Measurements from ENCODE around the gene CAMK2A.

CAMK2A gene

DNA sequence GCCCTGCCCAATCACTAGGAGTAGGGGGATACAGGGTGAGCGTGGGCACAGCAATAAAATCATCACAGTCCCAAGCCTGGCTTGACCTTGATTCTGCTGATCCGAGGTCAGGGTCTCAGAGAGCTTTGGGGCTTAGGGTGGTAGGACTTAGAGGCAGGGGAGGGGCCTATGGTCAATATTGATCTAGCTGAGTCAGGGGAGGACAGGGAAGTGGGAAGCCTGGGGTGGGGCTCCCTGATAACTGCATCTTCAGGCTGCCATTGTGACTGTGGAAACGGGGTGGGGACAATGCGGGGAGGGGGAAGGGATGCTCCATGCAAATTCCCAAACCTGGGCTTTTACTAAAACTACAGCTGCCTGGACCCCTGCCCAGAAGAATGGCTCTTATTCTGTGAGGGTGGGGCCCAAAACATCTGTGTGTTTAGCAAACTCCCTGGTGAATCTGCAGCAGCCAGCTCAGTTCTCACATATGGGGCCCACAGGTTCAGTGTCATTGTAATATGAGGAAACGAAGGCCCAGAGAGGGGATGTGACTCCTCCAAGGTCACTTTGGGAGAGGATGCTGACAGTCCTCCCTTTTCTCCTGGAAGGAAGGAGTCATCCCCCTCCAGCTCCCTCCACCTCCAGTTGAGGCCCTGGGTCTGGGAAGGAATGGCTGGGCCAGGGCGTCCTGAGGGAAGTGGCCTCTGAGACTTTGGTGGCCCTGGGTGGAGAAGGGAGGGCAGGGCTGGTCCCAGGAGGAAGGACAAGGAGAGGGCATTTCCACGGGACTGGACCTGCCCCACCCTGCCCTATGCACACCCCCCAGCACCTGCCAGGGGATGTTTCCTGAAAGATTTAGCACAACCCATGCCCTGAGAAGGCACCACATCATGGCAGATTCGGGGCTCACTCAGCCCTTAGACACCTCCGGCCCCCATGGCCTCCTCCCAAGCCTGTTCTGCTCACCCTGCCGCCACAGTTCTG, 73.3 kb downstream of the CAMK2A start:
- Histone ChIP-seq H3K36me3 (ENCODE audit: control insufficient read depth in 1 of 2, insufficient read depth in 2 of 2, low read length in 2 of 2) (no peaks in the 10 kb centered on the region), H3K9me3 (ENCODE audit: control insufficient read depth in 1 of 2, low read length in 2 of 2) (no peaks in the 10 kb centered on the region), H3K4me3 (ENCODE audit: low read depth in 1 of 2, low read length in 2 of 2) (no peak overlapping the region), H3K27me3 (ENCODE audit: control insufficient read depth in 1 of 2, insufficient read depth in 2 of 2, low read length in 2 of 2) (no peaks in the 10 kb centered on the region), H3K9ac (ENCODE audit: low read depth in 1 of 2, low read length in 2 of 2) (peak overlapping the region in 1 of 2 donors; percentile 32), H3K4me1 (ENCODE audit: control insufficient read depth in 1 of 2, insufficient read depth in 2 of 2, low read length in 2 of 2) (peaks cover 27 to 40% of the 10 kb centered on the region in 2 donors), H3K27ac (ENCODE audit: low read depth, low read length) (no peak overlapping the region)

DNA sequence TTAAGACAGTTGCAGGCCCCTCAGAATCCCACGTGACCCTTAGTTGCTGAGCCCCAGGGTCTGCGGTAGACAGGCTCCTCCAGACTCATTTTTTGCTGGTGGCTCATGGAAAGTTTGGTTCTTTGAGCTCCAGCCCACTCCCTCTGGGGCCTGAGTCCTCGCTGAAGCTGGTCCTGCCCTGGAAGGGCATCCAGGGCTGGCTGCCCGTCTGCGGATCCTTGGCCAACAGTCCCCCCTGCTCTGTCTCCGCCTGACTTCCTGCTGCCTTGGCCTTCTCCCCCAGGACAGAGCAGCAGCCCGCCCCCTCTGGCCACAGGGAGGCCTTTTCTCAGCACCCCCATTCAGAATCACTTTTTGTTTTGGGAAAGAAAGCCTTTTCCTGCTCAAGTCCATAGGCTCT, 75.3 kb downstream of the CAMK2A start:
- Histone ChIP-seq H3K36me3 (ENCODE audit: control insufficient read depth in 1 of 2, insufficient read depth in 2 of 2, low read length in 2 of 2) (no peaks in the 10 kb centered on the region), H3K4me1 (ENCODE audit: control insufficient read depth in 1 of 2, insufficient read depth in 2 of 2, low read length in 2 of 2) (peaks cover 40 to 57% of the 10 kb centered on the region in 2 donors), H3K9me3 (ENCODE audit: control insufficient read depth in 1 of 2, low read length in 2 of 2) (no peaks in the 10 kb centered on the region), H3K27me3 (ENCODE audit: control insufficient read depth in 1 of 2, insufficient read depth in 2 of 2, low read length in 2 of 2) (no peaks in the 10 kb centered on the region), H3K4me3 (ENCODE audit: low read depth in 1 of 2, low read length in 2 of 2) (no peak overlapping the region), H3K27ac (ENCODE audit: low read depth, low read length) (no peak overlapping the region), H3K9ac (ENCODE audit: low read depth in 1 of 2, low read length in 2 of 2) (no peak overlapping the region)

DNA sequence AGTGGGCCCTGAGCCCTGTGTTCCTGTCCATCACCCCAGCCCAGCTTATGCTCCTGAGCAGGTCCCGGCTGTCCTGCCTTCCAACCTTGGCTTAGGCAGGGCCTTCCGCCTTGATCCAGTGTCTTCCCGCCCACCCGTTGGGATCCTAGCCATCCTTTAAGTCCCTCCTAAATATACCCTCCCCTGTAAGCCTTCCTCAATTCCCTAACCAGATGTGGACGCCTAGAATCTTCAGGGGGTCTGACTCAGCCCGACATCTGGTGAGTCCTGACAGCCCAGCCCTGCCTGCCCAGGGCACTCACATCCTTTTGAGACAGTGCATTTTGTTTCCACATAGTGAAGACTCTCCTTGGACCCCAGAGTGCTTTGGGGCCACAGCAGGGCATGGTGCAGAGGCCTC, 76.0 kb downstream of the CAMK2A start:
- Histone ChIP-seq H3K9ac (ENCODE audit: low read depth in 1 of 2, low read length in 2 of 2) (no peak overlapping the region), H3K9me3 (ENCODE audit: control insufficient read depth in 1 of 2, low read length in 2 of 2) (no peaks in the 10 kb centered on the region), H3K27ac (ENCODE audit: low read depth, low read length) (no peak overlapping the region), H3K27me3 (ENCODE audit: control insufficient read depth in 1 of 2, insufficient read depth in 2 of 2, low read length in 2 of 2) (no peaks in the 10 kb centered on the region), H3K4me3 (ENCODE audit: low read depth in 1 of 2, low read length in 2 of 2) (no peak overlapping the region), H3K4me1 (ENCODE audit: control insufficient read depth in 1 of 2, insufficient read depth in 2 of 2, low read length in 2 of 2) (peaks cover 47 to 65% of the 10 kb centered on the region in 2 donors), H3K36me3 (ENCODE audit: control insufficient read depth in 1 of 2, insufficient read depth in 2 of 2, low read length in 2 of 2) (no peaks in the 10 kb centered on the region)

DNA sequence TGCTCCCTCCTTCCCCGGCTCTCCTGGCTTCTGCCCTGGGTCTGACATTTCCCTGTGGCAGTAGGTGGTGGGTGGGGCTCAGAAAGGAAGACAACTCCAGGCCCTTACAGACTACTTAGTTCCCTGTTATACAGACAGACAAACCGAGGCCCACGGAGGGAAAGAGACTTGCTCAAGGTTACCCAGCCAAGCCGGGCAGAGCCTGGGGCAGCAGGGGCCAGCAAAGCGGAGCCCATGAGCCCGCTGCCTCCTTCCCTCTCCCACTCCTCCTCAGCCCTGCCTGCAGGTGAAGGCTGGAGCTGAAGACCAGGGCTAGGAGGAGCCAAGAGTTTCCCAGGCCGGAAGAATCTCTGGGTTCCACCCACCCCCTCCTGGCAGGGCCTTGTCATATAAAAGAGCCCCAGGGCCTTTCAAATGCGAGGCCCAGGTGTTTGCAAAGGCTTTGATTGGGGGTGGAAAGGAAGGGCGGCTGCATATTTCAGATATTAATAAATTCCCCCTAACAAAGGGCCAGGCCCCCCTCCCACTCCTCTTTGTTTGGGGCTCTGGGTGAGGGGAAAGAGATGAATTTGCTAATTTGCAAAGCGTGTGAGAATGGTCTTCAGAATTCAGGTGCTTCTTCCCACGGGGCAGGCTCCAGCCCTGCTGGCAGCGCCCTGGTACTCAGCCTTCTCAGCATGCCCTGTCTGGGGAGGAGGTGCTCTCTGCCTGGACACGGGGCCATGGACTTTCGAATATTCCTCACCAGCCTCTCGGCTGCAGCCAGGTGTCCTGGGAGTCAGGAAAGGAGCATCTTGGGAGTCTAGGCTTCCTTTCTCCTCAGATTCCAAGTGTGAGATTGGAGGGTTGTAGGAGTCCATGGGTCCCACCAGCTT, 78.2 kb downstream of the CAMK2A start:
- H3K36me3 ChIP-seq (ENCODE audit: control insufficient read depth in 1 of 2, insufficient read depth in 2 of 2, low read length in 2 of 2), result no peaks in the 10 kb centered on the region
- H3K9me3 ChIP-seq (ENCODE audit: control insufficient read depth in 1 of 2, low read length in 2 of 2), result no peaks in the 10 kb centered on the region
- no peaks in the 10 kb centered on the region for H3K27me3 ChIP-seq (ENCODE audit: control insufficient read depth in 1 of 2, insufficient read depth in 2 of 2, low read length in 2 of 2)
- peak overlapping the region; percentile 57 for H3K27ac ChIP-seq (ENCODE audit: low read depth, low read length)
- peak overlapping the region; percentile 12 to 32 for H3K4me3 ChIP-seq (ENCODE audit: low read depth in 1 of 2, low read length in 2 of 2)
- peak overlapping the region; percentile 49 to 57 for H3K9ac ChIP-seq (ENCODE audit: low read depth in 1 of 2, low read length in 2 of 2)
- H3K4me1 ChIP-seq (ENCODE audit: control insufficient read depth in 1 of 2, insufficient read depth in 2 of 2, low read length in 2 of 2), result peaks cover 33 to 49% of the 10 kb centered on the region in 2 donors

DNA sequence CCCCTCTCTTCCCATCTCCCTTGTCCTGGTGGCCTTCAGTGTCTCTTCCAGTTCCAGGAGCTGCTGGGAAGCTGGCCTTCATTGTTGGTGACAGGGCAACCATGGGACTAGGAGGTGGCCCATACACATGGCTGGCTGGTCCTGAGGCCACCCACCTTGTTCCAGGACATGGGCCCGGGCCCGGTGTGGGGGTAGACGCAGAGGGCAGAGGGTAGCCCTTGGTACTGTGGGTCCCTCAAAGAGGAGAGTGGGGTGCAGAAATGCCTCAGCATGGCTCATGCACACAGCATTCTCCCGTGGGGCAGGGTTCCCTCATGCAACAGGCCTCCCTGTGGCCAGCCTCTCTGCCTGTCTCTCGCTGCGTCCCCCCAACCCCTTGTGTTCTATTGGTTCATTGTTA, 78.9 kb downstream of the CAMK2A start:
- Histone ChIP-seq H3K9ac (ENCODE audit: low read depth in 1 of 2, low read length in 2 of 2) (peak overlapping the region; percentile 49 to 57), H3K27me3 (ENCODE audit: control insufficient read depth in 1 of 2, insufficient read depth in 2 of 2, low read length in 2 of 2) (no peaks in the 10 kb centered on the region), H3K36me3 (ENCODE audit: control insufficient read depth in 1 of 2, insufficient read depth in 2 of 2, low read length in 2 of 2) (no peaks in the 10 kb centered on the region), H3K27ac (ENCODE audit: low read depth, low read length) (no peak overlapping the region), H3K4me3 (ENCODE audit: low read depth in 1 of 2, low read length in 2 of 2) (peak overlapping the region in 1 of 2 donors; percentile 32), H3K4me1 (ENCODE audit: control insufficient read depth in 1 of 2, insufficient read depth in 2 of 2, low read length in 2 of 2) (peaks cover 30 to 42% of the 10 kb centered on the region in 2 donors), H3K9me3 (ENCODE audit: control insufficient read depth in 1 of 2, low read length in 2 of 2) (no peaks in the 10 kb centered on the region)

DNA sequence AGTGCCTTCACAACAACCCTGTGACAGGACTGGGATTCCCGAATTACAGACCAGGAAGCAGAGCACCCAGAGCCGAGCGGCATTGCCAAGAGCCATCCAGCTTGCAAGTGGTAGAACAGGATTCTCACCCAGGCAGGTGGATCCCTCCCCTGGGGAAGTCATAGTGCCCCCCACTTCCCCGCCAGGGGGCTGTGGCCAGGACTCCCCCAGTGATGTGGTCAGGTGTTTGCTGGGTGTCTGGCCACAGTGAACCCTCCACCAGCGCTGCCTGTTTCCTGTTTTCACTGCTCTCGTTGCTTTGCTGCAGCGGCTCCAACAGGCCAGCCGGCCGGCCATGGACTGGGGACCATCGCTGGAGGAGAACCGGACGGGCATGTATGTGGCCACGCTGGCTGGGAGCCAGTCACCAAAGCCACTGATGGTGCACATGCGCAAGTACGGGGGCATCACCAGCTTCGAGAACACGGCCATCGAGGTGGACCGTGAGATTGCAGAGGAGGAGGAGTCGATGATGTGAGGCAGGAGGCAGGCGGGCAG, 80.4 kb downstream of the CAMK2A start:
- Histone ChIP-seq H3K9me3 (ENCODE audit: control insufficient read depth in 1 of 2, low read length in 2 of 2) (no peaks in the 10 kb centered on the region), H3K9ac (ENCODE audit: low read depth in 1 of 2, low read length in 2 of 2) (peak overlapping the region; percentile 29 to 57), H3K4me3 (ENCODE audit: low read depth in 1 of 2, low read length in 2 of 2) (peak overlapping the region; percentile 9 to 37), H3K27me3 (ENCODE audit: control insufficient read depth in 1 of 2, insufficient read depth in 2 of 2, low read length in 2 of 2) (no peaks in the 10 kb centered on the region), H3K36me3 (ENCODE audit: control insufficient read depth in 1 of 2, insufficient read depth in 2 of 2, low read length in 2 of 2) (no peaks in the 10 kb centered on the region), H3K27ac (ENCODE audit: low read depth, low read length) (no peak overlapping the region), H3K4me1 (ENCODE audit: control insufficient read depth in 1 of 2, insufficient read depth in 2 of 2, low read length in 2 of 2) (peaks cover 30 to 36% of the 10 kb centered on the region in 2 donors)

DNA sequence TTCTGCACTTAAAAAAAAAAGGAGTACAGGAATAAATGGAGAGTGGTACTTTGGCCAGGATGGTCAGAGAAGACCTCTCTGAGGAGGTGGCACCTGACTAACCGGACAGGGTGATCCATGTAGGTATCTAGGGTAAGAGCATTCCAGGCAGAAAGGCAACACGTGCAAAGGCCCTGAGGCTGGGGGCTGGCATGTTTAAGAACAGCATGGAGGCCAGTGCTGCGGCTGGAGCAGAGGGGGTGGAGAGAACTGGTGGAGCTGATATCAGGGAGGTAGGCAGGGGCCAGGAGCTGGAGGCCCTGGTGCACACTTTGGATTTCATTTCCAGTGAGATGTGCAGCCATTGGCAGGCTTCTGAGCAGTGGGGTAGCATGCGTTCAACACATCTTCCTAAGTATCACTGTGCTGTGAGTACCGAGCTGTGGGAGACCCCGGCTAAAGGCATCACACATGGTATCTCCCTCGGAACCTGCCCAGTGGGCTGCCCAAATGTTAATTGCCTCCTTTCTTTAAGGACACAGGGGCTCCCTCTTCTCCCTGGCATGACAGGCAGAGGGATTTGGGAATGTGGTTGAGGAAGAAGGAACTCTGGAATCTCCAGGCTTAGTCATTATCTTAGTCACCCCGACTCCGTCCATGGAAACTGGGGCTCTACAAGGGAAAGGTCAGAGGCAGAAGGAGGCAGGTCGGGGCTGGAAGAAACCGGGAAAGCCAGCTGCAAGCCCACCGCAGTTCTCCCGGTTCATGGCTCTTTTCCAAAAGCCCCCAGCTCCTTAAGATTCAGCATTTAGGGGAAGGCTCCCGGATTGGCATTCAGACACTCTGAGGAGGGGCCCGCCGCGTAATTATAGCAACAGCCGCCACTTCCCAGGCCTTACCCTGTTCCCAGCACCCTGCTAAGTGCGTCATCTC, 81.1 kb downstream of the CAMK2A start:
- Histone ChIP-seq H3K9me3 (ENCODE audit: control insufficient read depth in 1 of 2, low read length in 2 of 2) (no peaks in the 10 kb centered on the region), H3K36me3 (ENCODE audit: control insufficient read depth in 1 of 2, insufficient read depth in 2 of 2, low read length in 2 of 2) (no peaks in the 10 kb centered on the region), H3K4me3 (ENCODE audit: low read depth in 1 of 2, low read length in 2 of 2) (peak overlapping the region; percentile 9 to 37), H3K27ac (ENCODE audit: low read depth, low read length) (no peak overlapping the region), H3K4me1 (ENCODE audit: control insufficient read depth in 1 of 2, insufficient read depth in 2 of 2, low read length in 2 of 2) (peaks cover 30 to 34% of the 10 kb centered on the region in 2 donors), H3K27me3 (ENCODE audit: control insufficient read depth in 1 of 2, insufficient read depth in 2 of 2, low read length in 2 of 2) (no peaks in the 10 kb centered on the region), H3K9ac (ENCODE audit: low read depth in 1 of 2, low read length in 2 of 2) (peak overlapping the region; percentile 29 to 57)

DNA sequence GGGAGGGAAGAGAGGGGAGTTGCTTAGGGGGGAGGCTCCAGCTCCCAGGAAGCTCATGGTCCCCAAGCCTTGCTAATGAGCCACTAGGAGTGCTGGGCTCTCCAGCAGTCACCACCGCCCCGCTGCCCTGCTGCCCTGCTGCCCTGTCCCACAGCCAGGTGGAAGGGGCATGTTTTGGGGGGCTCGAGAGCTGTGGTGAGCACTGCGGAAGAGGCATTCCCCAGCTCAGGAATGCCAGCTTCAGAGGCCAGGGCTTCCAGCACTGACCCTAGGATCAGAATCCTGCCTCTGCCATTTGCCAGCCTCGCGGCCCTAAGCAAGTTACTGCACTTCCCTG, 82.8 kb downstream of the CAMK2A start:
- Histone ChIP-seq H3K9me3 (ENCODE audit: control insufficient read depth in 1 of 2, low read length in 2 of 2) (no peaks in the 10 kb centered on the region), H3K27me3 (ENCODE audit: control insufficient read depth in 1 of 2, insufficient read depth in 2 of 2, low read length in 2 of 2) (no peaks in the 10 kb centered on the region)

DNA sequence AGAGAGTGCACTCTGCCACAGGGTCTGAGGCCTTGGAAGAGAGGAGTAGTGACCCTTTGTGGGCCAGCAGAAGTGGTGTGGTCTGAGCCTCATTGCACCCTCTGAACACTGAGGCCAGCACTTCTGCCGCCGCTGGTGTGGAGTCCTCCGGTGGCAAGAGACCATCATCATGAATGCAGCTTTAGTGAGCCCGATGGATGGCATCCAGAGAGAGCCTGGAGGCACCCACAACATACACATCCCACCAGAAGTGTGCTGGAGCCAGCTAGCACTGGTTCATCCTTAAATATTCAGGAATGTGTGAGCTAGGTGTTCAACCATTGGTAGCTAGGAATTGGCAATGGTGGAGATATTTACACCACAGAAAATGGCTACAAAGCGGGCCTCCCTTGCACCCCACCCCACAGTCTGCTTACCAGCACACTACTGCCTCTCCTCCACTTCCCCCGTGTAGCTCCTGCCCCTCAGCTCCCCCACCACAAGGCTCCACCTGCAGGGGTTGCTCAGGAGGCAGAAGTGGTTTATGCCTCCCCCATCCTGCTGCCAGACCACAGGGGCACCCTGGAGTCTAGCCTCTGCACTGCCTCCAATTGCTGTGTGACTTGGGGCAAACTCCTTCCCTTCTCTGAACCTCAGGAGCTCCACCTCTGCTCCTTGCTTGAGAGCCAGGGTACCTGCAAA, 83.3 kb downstream of the CAMK2A start:
- no peaks in the 10 kb centered on the region for H3K9me3 ChIP-seq (ENCODE audit: control insufficient read depth in 1 of 2, low read length in 2 of 2)
- H3K36me3 ChIP-seq (ENCODE audit: control insufficient read depth in 1 of 2, insufficient read depth in 2 of 2, low read length in 2 of 2), result no peaks in the 10 kb centered on the region
- peaks cover 22 to 26% of the 10 kb centered on the region in 2 donors for H3K4me1 ChIP-seq (ENCODE audit: control insufficient read depth in 1 of 2, insufficient read depth in 2 of 2, low read length in 2 of 2)
- no peak overlapping the region for H3K27ac ChIP-seq (ENCODE audit: low read depth, low read length)
- no peak overlapping the region for H3K4me3 ChIP-seq (ENCODE audit: low read depth in 1 of 2, low read length in 2 of 2)
- H3K9ac ChIP-seq (ENCODE audit: low read depth in 1 of 2, low read length in 2 of 2), result no peak overlapping the region
- H3K27me3 ChIP-seq (ENCODE audit: control insufficient read depth in 1 of 2, insufficient read depth in 2 of 2, low read length in 2 of 2), result no peaks in the 10 kb centered on the region

More for the DNA sequence above, 82.8 kb downstream of the CAMK2A start:
- Histone ChIP-seq H3K27ac (ENCODE audit: low read depth, low read length) (no peak overlapping the region), H3K36me3 (ENCODE audit: control insufficient read depth in 1 of 2, insufficient read depth in 2 of 2, low read length in 2 of 2) (no peaks in the 10 kb centered on the region), H3K9ac (ENCODE audit: low read depth in 1 of 2, low read length in 2 of 2) (no peak overlapping the region), H3K4me3 (ENCODE audit: low read depth in 1 of 2, low read length in 2 of 2) (no peak overlapping the region), H3K4me1 (ENCODE audit: control insufficient read depth in 1 of 2, insufficient read depth in 2 of 2, low read length in 2 of 2) (peaks cover 27 to 31% of the 10 kb centered on the region in 2 donors)

Measured in duodenal mucosa (tissue), 2 donors.